K562 (cell line): ENCODE data around the gene C4orf17. TPM values are rescaled to one million over a fixed set of nuclear protein-coding genes. Genes with fewer than 3 reads are reported as not detected.
A peak's percentile ranks its signal among the peaks of the same experiment; 100 is the strongest.

Experiments used
- CHAMP1 ChIP-seq: fragments of 450-650 bp; IDR thresholded peaks from 2 replicates; pipeline ENCODE4 v1.6.1; 2016; ENCODE audit warnings: mild to moderate bottlenecking
- CREBBP ChIP-seq: IDR thresholded peaks from one replicate; pipeline ENCODE4 v1.6.1; 2012; ENCODE audit warnings: low read depth, mild to moderate bottlenecking, control low read depth, inconsistent platforms, low read length
- HMGXB4 ChIP-seq: sonication (generic); formaldehyde crosslinking; IDR thresholded peaks from 2 replicates; pipeline ENCODE4 v1.8.1; 2023; ENCODE audit warnings: mild to moderate bottlenecking, missing genetic modification reagents
- MAX ChIP-seq: sonication (generic); formaldehyde crosslinking; IDR thresholded peaks from 2 replicates; pipeline ENCODE4 v1.9.0; 2022; ENCODE audit warnings: mild to moderate bottlenecking, missing genetic modification reagents
- NBN ChIP-seq: fragments of 450-650 bp; IDR thresholded peaks from 2 replicates; pipeline ENCODE4 v1.6.1; 2016; ENCODE audit warnings: low read depth, mild to moderate bottlenecking
- POLR2AphosphoS5 ChIP-seq: IDR thresholded peaks from 2 replicates; pipeline ENCODE4 v1.6.1; 2011; ENCODE audit warnings: mild to moderate bottlenecking, low read depth, low read length, moderate library complexity; ENCODE audit not compliant: control insufficient read depth, insufficient read depth
- PRDM10 ChIP-seq: fragments of 450-650 bp; IDR thresholded peaks from 2 replicates; pipeline ENCODE4 v1.6.1; 2018; ENCODE audit not compliant: partially characterized antibody
- RFX1 ChIP-seq: fragments of 450-650 bp; IDR thresholded peaks from 2 replicates; pipeline ENCODE4 v1.6.1; 2016; ENCODE audit warnings: mild to moderate bottlenecking, moderate library complexity
- TCF15 ChIP-seq: fragments of 250-450 bp; sonication (Bioruptor Pico); IDR thresholded peaks from 2 replicates; pipeline ENCODE4 v1.8.0; 2022; ENCODE audit warnings: moderate library complexity, mild to moderate bottlenecking, inconsistent platforms
- TSHZ1 ChIP-seq: fragments of 250-450 bp; sonication (Bioruptor Pico); IDR thresholded peaks from 2 replicates; pipeline ENCODE4 v1.4.0; 2020; ENCODE audit warnings: mild to moderate bottlenecking, moderate library complexity
- ZNF143 ChIP-seq: sonication (generic); formaldehyde crosslinking; IDR thresholded peaks from 2 replicates; pipeline ENCODE4 v1.9.0; 2022; ENCODE audit warnings: mild to moderate bottlenecking, missing genetic modification reagents
- ZNF175 ChIP-seq: fragments of 200-800 bp; sonication (Bioruptor generic); IDR thresholded peaks from 2 replicates; pipeline ENCODE4 v1.6.1; 2016; ENCODE audit warnings: low read depth, mild to moderate bottlenecking, missing genetic modification characterization, missing compliant biosample characterization
- ZNF431 ChIP-seq: sonication (generic); formaldehyde crosslinking; IDR thresholded peaks from 2 replicates; pipeline ENCODE4 v1.8.0; 2022; ENCODE audit warnings: mild to moderate bottlenecking, missing genetic modification reagents
- polyA plus RNA-seq, 8 experiments: library from polyadenylated mRNA; depleted of rRNA in 4 of 8; stranded (reverse) in 5 of 8; unstranded in 3 of 8; fragments of >200 nt; fragmentation: Nextera tagmentation in 2 of 8; fragmentation: Illumina TruSeq in 1 of 8; extraction: Ambion mirVana in 2 of 8; extraction: Trizol in 1 of 8; gene quantifications; 2 replicates each; pipeline versions ENCODE4 v1.2.1 to v1.2.3, GENCODE V29; 2011 to 2014; ENCODE audit warnings: inconsistent platforms in 1 of 8, missing spikeins in 1 of 8
- total RNA-seq, 7 experiments: library from RNA; depleted of rRNA in 6 of 7; stranded (reverse); fragments of >200 nt in 6 of 7; fragmentation: Illumina TruSeq in 2 of 7; extraction: Trizol in 2 of 7; gene quantifications; 2 replicates each; pipeline versions ENCODE4 v1.2.1 to v1.2.3, GENCODE V29; 2011 to 2021; ENCODE audit warnings: low replicate concordance in 1 of 7

The C4orf17 gene
- total and polyA plus RNA-seq, 9 of the 15 experiments (the other 6 are each of a cell fraction or from before 2014, with no cell fraction given), result not detected

- TF ChIP-seq TSHZ1 (CRISPR knock-in tag) (no peak), CHAMP1 (no peak), ZNF143 (peak; percentile 87), ZNF175 (CRISPR knock-in tag) (0 out of 2 replicates have a peak, but pooled peaks have one; percentile 23), MAX (peak; percentile 32; the same call in 1 of the 2 replicates), PRDM10 (no peak), POLR2AphosphoS5 (peak; percentile 71), CREBBP (no peak), NBN (0 out of 2 replicates have a peak, but pooled peaks have one; percentile 45), RFX1 (peak; percentile 90), HMGXB4 (CRISPR knock-in tag) (no peak), TCF15 (CRISPR knock-in tag) (no peak), ZNF431 (CRISPR knock-in tag) (no peak)
These were observed 52.7 kb downstream of the C4orf17 start, which contains the start of gene TRMT10A (continued) for GRCh38 chr4:99563310-99564186.
